GM21576 (cell line): ENCODE measurements around the gene ADCY4.
"Not testable (repeated sequence)": the region's sequence is repeated elsewhere in the genome, so short reads cannot be mapped to it uniquely, and the experiment has no call there.

ENCODE experiments used
- ATAC-seq: cut with Tn5 transposase; IDR thresholded peaks from one replicate; pipeline ENCODE4 v1.9.1; 2021; ENCODE audit warnings: mild to moderate bottlenecking, moderate library complexity; ENCODE audit not compliant: unreplicated experiment

ADCY4 gene

DNA sequence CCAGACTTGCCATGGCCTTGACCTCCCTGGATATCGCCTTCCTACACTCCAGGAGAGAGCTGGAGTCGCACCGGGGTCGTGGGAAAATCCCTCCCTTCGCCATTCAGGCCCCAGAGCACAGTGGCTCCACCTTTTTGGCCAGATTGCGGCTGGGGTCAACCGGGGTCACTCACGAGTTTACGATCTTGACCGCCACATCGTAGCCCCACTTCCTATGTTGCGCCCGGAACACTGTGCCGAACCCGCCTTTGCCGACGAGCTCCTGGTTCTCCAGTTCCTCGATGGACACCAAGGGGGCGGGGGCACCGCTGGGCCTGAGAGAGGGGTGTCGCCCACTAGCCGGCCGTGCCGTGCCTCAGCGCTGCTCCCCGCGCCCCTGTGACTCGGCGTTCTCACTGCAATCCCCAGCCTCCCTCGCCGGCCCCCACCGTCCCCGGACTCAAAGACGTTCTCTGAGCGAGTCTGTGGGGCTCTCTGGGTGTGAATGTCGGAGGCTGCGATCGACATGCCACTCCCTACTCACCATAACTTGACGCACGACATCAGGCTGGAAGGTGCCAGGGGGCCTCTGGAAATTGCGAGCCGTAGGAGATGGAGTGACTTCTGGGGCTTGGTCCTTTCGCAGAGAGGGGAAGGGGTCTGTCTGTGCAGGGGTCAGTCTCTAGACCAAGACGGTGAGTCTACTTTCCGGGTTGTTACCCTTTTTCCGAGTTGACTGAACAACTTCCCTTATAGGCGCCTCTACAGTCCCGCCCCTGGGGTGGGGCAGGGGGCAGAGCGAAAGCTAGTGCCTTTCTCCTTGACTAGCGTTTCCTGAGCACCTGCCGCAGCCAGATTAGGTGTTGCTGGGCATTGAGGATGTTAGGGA is 4.6 kb upstream of the ADCY4 start, which contains the start of gene RIPK3:
Gene RIPK3 (minus strand): TSS at position 708 of the 868 bp plus-strand sequence. CDS start 165 bp downstream, at position 543.
- ATAC-seq, result peak; percentile 95

DNA sequence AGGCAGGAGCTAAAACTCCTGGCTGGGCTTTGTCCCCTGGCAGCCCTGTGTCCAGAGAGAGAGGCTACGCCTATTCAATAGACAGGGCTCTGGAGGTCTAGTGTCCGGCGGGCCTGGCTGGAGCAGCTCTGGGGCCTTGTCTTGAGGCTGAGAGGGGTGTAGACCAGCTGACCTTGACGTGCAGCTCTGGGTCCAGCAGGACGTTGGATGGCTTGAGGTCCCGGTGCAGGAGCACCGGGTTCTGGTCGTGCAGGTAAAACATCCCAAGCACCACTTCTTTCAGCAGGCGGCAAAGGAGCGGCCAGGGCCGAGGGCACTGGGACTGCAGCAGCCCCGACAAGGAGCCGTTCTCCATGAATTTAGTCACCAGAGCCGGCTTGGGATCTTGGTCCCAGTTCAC is 4.0 kb upstream of the ADCY4 start:
- ATAC-seq, result no peak

DNA sequence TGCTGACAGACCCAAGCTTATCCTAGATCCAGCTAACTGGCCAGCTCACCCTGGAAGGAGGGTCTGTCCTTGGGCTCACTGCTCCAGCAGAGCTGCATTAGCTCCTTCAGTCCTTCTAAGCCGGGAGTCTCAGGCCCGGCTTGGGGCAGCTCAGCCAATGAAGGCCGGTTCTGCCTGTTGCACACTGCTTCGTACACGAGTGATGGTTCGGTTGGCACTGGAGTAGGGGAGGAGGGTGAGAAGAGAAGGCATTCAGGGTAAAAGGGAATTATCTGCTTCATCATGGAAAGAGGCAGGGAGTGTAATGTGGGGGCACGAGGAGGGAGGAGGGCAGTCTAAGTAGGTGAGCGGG is 2.9 kb upstream of the ADCY4 start:
- ATAC-seq, result no peak

DNA sequence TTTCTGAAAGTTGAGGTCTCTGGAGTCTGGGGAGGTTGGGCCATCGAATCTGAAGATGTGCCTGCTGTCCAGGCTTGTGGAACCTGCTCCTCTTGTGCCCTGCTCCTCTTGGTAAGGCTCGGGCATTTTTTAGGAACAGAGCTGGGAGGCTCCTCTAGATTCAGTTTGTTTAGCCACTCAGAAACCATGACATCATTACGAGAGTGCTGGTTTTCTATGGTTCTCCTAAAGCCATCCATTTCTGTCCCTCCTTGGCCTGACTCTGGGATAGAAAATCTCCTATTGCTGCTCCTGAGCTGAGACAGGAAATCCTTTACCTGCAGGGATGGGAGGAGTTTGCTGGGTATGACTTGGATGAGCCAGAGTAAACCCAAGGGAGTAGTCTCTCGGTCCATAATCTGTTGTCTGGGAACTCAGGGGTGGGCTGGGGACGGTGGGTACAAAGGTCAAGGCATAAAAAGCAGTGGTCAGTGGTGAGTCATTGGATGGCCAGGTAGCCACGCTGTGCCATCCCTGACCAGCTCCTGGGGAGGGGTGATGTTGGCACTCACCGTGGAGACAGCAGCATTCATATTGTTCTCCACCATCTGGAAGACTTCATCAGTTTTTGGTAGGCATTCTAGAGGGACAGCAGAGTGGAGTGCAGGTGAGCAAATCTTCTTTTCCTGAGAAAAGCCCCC is 2.4 kb upstream of the ADCY4 start:
- no peak for ATAC-seq

DNA sequence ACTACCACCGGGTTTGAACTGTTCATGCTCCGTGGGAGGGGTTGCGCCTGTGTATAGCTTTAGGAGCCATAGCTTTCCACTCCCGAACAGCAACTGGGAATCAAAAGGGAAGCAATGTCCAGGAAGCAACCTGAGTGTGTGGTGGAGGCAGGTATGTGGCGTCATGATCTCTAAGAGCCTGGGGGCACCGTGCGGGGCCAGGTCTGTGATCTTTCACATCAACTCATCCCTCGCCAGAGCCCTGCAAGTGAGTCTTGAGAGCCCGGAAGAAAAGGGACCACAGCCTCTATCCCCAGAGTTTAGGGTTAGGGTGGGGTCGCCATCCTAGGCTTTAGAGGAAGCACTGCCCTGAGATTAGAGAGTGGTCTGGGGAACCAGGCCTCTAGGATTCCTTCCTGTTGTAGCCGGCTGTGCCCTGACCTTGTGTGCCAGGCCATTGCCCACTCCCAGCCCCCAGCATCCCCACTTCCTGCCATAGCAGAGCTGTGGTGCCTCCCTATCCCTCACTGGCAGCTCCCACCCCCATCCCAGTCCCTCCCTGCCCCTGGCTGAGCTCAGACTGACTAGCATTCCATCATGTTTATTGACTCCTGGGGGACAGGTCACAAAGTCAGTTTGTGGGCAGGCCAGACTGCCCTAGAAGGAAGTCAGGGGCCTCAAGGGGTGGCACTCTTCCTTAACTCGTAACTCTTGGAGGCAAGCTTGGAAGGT is 745 bp upstream of the ADCY4 start:
- no peak for ATAC-seq

DNA sequence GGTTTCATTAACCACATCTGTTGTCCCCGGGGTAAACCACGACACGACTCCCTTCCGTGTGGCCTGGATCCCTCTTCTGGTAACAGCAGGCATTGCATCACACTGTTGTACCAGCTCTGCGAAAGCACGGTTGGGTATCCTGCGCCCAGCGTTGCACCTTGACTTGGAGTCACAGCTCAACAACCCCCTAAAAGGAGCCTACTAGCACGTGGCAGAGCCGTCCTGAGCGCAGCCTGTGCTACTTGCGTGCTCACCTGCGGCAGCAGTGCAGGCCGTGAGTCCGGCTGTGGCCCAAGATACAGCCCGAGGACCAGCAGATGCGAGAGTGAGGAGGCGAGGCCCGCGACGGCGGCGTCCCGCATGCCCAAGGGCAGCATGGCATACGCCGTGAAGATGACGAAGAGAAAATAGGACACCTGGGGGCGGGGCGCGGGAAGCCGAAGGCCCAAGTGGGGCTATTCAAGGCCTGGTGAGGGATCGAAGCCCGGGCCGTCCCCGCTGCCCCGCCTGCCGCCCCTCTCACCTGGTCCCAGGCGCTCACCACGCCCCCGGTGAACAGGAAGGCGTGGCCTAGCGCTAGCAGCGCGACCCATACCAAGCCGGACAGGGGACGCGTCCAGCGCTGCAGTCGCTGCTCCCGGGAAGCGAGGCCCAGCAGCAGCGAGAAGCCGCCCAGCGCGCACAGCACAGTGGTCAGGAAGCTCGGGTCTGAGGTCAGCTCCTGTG is 2.4 kb downstream of the ADCY4 start:
- ATAC-seq, result peak; percentile 75

DNA sequence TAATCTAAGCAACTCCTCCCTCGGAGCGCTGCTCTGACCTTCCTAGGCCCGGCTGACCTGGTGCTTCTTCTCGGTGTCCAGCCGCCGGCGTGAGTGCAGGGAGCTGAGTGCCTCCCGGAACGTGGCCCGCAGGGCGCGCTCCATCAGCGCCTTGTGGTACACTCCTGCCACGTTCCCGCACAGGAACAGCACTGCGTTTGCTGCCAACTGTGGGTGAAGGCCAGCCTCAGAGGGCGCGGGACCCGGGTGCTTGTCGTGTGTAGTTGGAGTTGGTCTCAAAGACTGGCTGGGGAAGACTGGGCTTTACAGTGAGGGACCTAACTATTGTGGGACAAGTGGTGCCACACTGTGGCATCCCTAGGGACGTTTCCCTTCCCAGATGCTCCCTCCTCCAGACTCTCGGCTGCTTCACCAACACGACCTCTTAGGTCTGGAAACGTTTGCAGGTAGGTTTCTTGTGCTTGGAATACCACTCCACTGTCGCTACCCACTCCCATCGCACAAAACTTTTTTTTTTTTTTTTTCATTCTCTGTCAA is 3.1 kb downstream of the ADCY4 start:
- no peak for ATAC-seq

DNA sequence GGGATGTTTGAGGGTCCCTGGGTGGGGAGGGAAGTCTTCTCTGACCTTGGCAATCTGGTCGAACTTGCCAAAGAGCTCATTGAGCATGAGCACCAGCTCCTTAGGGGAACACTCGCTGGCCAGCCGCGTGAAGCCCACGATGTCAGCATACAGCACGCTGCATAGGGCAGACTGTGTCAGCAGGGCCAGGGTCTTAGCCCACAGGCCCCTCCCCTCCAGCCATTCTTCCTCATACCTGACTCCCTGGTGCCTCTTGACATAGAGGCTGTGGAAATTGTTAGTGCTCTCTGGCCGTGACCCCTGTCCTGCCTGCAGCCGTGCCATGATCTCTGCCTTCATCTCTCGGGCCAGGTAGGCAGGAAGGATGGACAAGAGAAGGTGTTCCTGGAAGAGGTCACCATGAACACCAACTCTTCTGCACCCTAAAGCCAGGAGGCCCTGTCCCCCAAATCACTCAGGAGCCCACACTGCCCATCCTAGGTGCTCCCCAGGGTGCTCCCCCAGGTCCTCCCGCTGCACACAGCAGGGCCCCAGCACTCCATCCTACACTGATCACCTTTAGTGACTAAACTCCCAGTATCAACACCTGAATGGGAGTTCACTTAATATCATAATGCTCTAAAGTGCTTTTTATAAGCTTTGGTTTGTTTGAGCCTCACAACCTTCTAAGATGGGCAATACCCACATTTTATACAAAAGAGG is 3.7 kb downstream of the ADCY4 start:
- no peak for ATAC-seq

DNA sequence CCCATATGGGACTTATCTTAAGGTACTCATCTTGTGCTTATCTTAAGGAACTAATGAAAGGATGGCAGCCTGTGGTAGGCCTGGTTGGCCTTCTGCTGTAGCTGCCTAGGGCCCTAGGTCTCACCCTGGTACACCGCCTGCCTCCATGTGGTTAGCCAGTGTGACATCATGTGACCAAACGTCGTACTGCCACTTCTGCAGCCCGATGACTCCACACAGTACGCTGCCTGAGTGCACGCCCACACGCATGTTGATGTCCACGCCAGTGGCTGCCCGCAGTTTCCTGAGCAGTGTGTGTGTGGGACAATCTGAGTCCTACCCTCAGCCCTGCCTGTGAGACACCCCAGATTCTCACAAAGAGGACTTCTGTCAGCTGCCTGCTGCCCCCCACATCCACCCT is 5.1 kb downstream of the ADCY4 start:
- ATAC-seq, result no peak

DNA sequence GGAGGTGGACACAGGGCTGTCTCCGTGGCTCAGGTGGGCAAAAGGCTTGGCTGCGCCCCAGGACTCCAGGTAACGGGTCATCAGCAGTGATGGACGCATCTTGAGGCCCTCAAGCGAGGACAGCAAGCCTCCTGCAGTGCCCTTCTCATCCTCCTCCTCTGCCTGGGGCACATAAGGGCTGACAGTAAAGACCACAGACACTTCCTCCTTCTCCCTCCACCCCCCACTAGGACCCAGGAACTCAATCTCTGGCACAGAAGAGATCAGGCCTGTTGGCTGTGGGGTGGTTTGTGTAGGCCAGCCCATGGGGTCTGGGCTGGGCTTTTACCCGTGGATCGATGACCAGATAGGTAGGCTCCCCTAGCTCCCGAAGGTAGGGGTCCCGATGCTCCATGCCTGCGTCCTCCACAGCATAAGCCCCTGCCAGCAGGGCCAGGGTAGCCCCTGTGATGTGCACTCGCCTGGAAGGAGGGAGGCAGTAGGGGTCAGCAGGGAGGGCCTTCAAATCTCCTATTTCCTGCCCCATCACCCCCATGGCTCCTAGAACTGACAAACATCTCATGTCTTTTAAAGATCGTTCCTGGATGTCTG is 5.7 kb downstream of the ADCY4 start:
- no peak for ATAC-seq

DNA sequence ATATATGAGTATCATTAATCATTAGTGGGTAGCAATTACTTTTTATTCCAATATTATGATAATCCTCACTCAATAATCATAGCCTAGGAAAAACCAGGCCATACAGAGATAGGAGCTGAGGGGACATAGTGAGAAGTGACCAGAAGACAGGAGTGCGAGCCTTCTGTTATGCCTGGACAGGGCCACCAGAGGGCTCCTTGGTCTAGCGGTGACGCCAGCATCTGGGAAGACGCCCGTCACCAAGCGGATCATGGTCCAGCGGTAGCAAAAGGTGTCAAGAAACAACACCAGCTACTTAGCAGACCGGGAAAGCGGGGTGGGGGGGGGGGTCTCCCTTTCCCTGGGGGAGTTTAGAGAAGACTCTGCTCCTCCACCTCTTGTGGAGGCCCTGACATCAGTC is 7.0 kb downstream of the ADCY4 start:
- ATAC-seq, result not testable (repeated sequence)

DNA sequence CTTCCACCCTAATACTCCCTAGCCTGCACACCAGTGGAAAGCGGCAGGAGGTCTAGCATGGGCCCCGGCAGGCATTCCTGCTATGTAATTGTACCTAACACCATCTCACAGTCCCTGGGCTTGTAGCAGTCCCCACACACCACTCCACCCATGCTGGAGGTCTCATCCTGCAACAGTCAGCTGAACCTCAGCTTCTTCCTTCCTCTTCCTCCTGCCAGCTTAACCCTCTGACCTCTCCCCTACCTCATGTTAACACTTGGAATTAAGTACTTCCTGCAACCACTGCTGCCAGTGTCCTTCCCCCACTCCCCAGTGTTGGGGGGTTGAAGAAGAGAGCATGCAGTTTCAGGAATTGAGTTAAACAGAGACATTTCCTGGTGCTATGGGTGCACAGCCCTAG is 7.6 kb downstream of the ADCY4 start:
- ATAC-seq, result no peak

DNA sequence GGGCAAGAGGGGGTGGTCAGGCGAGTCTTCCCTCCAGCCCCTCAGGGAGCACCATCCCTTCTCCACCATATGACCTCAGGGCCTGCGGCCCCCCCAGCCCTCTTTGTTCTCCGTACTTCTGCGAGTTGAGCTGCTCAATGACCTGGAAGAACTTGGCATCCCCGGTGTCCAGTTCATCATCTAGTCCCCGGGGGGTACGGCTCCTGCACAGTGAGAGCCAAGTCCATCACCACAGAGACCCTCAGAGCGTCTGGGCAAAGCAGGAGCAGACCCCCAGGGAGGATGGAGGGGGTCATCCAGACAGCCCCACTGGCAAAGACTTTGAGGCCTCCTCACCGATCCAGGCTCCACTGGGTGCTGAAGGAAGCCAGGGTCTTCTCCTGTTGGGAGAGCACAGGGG is 8.9 kb downstream of the ADCY4 start:
- ATAC-seq, result no peak

DNA sequence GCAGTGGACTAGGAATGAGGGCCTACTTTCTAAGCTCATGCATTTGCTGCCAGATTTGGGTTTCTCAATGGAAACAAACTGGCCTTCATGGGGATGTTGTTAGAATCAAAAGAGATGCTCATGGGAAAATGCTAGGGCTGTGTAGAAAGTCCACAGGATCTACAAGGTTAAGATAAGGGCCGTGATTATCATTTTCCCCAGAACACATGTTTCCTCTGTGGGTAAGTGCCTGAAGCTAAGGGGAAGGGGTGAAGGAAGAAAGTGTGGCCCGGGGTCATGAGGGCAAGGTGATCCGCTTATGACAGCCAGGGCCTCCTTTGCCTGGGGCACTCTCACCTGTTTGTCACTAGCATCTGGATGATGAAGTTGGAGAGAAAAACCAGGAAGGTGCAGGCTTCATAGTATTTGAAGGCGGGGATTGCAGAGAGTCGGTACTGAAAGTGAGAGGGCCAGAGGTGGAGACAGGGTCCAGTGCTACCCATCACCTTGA is 9.8 kb downstream of the ADCY4 start:
- ATAC-seq, result no peak

DNA sequence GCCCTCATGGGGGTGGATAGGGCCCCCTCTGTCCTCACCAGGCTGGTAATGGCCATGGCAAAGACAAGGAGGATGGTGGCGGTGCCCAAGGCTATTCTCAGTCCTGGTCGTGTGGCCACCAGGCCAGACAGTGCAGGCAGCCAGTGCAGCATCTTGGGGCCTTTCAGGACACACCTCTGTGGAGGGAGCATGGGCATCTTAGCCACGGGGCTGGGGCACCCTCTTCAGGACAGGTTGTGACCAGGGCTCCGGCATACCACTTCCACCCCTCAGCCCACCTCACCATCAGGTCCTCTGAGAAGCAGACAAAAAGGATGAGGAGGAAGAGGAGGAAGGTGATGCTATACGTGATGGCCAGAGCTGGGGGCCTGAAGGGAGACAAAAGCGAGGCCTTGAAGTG is 10.8 kb downstream of the ADCY4 start:
- ATAC-seq, result no peak

DNA sequence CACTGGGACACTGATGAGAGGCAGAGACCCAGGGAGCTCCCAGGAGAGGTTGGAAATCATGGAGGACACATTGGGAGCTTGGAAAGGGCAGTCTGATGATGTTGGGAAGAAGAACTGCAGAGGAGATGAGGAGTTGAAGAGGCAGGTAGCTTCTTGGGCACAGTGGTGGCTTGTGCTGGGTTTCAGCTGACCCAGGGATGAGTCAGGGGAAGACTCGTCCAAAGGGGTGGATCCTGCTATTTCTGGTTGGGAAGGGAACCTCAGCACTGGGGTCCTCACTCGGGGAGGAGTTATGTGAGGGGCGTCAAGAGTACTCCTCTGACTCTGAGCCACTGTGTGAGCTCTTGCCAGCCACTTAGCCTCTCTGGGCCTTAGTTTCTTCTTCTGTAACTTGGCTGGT is 11.5 kb downstream of the ADCY4 start:
- no peak for ATAC-seq

DNA sequence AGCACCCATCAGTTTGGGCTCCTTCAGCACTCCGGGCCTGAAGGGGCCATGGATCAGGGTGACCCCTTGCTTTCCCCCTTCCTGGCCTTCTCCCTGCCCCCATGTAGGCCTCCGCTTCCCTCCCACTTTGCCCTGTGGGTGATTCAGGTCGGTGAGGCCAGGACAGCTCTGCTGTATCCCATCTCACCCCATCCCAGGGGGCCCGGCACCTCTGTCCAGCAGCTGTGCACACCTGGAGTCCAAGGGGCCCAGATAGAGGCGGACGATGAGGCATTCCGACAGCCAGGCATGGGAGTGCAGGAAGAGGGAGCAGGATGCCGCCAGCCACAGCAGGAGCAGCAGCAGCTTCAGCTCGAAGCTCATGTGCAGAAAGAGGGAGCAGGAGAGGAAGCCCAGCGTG is 12.2 kb downstream of the ADCY4 start:
- ATAC-seq, result no peak

DNA sequence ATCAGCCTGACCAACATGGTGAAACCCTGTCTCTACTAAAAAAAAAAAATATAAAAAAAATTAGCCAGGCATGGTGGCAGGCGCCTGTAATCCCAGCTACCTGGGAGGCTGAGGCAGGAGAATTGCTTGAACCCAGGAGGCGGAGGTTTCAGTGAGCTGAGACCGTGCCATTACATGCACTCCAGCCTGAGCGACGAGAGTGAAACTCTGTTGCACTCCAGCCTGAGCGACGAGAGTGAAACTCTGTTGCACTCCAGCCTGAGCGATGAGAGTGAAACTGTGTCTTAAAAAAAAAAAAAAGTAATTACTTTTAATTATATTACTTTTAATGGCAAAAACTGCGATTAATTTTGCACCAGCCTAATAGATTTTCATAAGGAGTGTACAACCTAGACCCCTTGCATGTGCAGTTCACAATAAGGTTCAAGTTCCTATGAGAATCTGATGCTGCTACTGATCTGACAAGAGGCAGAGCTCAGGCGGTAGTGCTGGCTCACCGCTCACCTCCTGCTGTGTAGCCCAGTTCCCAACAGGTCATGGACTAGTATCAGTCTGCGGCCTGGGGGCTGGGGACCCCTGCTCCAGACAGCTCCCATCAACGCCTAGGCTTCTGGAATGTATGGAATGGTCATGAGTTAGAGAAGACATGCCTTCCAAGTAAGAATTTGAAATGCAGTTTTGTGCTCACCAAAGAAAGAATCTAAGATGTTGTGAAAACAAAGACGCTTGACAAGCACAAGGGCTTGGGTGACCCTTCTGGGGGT is 13.5 kb downstream of the ADCY4 start:
- ATAC-seq, result no peak
